Kidney (tissue), 14 donors: ENCODE measurements around the gene NIPBL. TPM values are rescaled to one million over a fixed set of nuclear protein-coding genes. Genes with fewer than 3 reads are reported as not detected.
A peak's percentile ranks its signal among the peaks of the same experiment; 100 is the strongest.

Experiments used
- DNase-seq, 5 donors: peaks; one replicate each; pipeline ENCODE4 v3.0.0-alpha.2; 2013 to 2020
- FAIRE-seq: peaks from 2 replicates; lab custom pipeline; 2012; peaks lifted over from hg19 to GRCh38; lab: Jason Lieb, UNC
- H3K27ac ChIP-seq, 2 donors: one replicate each; pipeline ENCODE4 v1.7.0; 2013; ENCODE audit warnings: low read depth in 2 of 2, low read length in 2 of 2, inconsistent platforms in 1 of 2
- H3K27me3 ChIP-seq: one replicate; pipeline ENCODE4 v1.7.1; 2013; ENCODE audit warnings: low read length, inconsistent platforms; ENCODE audit not compliant: control insufficient read depth, insufficient read depth
- H3K36me3 ChIP-seq, 3 donors: one replicate each; pipeline versions ENCODE4 v1.7.0 to v1.7.1; 2013; ENCODE audit warnings: low read length in 3 of 3, control low read depth in 1 of 3, inconsistent platforms in 1 of 3; ENCODE audit not compliant: insufficient read depth in 3 of 3, control insufficient read depth in 2 of 3
- H3K4me1 ChIP-seq, 3 donors: one replicate each; pipeline versions ENCODE4 v1.7.0 to v1.7.1; 2013; ENCODE audit warnings: low read length in 3 of 3, inconsistent platforms in 1 of 3, low read depth in 1 of 3; ENCODE audit not compliant: control insufficient read depth in 2 of 3, insufficient read depth in 2 of 3
- H3K4me3 ChIP-seq, 3 donors: one replicate each; pipeline versions ENCODE4 v1.7.0 to v1.8.1; 2013; ENCODE audit warnings: low read length in 3 of 3, control low read depth in 1 of 3, inconsistent platforms in 1 of 3
- H3K9ac ChIP-seq, 3 donors: one replicate each; pipeline versions ENCODE4 v1.7.0 to v1.7.1; 2013; ENCODE audit warnings: low read length in 3 of 3, control low read depth in 1 of 3, inconsistent platforms in 1 of 3
- H3K9me3 ChIP-seq, 3 donors: one replicate each; pipeline versions ENCODE4 v1.7.0 to v1.7.1; 2013; ENCODE audit warnings: low read length in 3 of 3, control low read depth in 1 of 3, inconsistent platforms in 1 of 3; ENCODE audit not compliant: control insufficient read depth in 2 of 3, insufficient read depth in 1 of 3
- CTCF ChIP-seq: IDR thresholded peaks from 3 replicates; pipeline ENCODE4 v1.5.1; 2012; ENCODE audit warnings: mild to moderate bottlenecking, moderate library complexity, borderline replicate concordance; ENCODE audit not compliant: insufficient read depth; ENCODE audit errors: extremely low read depth
- intact Hi-C: fragments of 100-400 bp; cut with DNase I; formaldehyde crosslinking; loops from one replicate; pipeline ENCODE4 v1.11.1; 2022
- polyA plus RNA-seq: library from polyadenylated mRNA; stranded (reverse); fragments of 350-450 nt; fragmentation: Illumina TruSeq; extraction: RNeasy Lipid Tissue Mini Kit (QIAGEN cat#74804); gene quantifications from one replicate; pipeline ENCODE4 v1.2.3, GENCODE V29; 2014; ENCODE audit warnings: low read depth, low replicate concordance; ENCODE audit not compliant: insufficient read depth
- total RNA-seq: library from RNA; stranded (reverse); fragmentation: NEBNext Ultra II Directional; extraction: Animal tissue kit (Norgen Biotek cat#: 25700); gene quantifications from one replicate; pipeline ENCODE4 v1.2.1, GENCODE V29; 2021
- donor health status: control.
- donor health status: control.
- donor health status: control.
- donor health status: control.
- donor health status: control.
- donor health status: DM: yes; HTN: yes; CAD: no.
- donor health status: Normal renal cell carcinoma (clear cell type).

NIPBL gene
- total and polyA plus RNA-seq, 2 donors from 2014 or later = 12.4 to 65.5 TPM

GRCh38 chr5:37043693-37044092 is 167.1 kb downstream of the NIPBL start:
- Histone ChIP-seq H3K9ac (no peak overlapping the region), H3K27ac (no peak overlapping the region), H3K27me3 (no peaks in the 10 kb centered on the region), H3K4me3 (no peak overlapping the region), H3K9me3 (no peaks in the 10 kb centered on the region), H3K36me3 (peaks cover 7 to 18% (median 12%) of the 10 kb centered on the region in 3 donors), H3K4me1 (no peaks in the 10 kb centered on the region)
- no peak for TF ChIP-seq CTCF
- DNase-seq (no peak), FAIRE-seq (no peak)
- intact Hi-C loops = no loop called here

GRCh38 chr5:37044120-37044519 is 167.6 kb downstream of the NIPBL start:
- Histone ChIP-seq H3K4me3 (no peak overlapping the region), H3K4me1 (no peaks in the 10 kb centered on the region), H3K36me3 (peaks cover 9 to 21% (median 10%) of the 10 kb centered on the region in 3 donors), H3K27ac (no peak overlapping the region), H3K27me3 (no peaks in the 10 kb centered on the region), H3K9me3 (no peaks in the 10 kb centered on the region), H3K9ac (no peak overlapping the region)
- DNase-seq (no peak), FAIRE-seq (no peak)
- TF ChIP-seq CTCF = no peak
- intact Hi-C loops = no loop called here

DNA sequence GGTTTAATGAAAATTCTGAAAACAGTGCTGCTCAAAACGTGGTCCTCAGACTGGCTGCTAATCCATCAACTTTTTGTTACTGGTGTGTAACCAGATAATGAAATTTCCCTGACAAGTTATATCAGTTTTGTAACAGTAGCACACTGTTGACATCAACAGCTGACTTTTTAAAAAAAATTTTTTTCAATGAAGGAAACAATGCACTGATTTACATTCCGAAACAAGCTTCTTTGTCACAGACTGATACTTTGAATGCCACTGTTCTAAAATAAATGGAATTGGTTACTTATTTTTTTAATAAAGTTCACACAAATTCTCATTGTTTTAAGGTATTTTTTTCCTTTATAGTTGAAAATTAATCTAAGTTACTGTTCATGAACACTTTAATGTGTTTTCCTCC is 169.1 kb downstream of the NIPBL start:
- FAIRE-seq = peak; percentile 15
- no peak overlapping the region for H3K27ac ChIP-seq
- peaks cover 9 to 27% (median 14%) of the 10 kb centered on the region in 3 donors for H3K36me3 ChIP-seq
- H3K4me3 ChIP-seq = no peak overlapping the region
- intact Hi-C loops = no loop called here
- DNase-seq = no peak
- no peaks in the 10 kb centered on the region for H3K9me3 ChIP-seq
- no peak for TF ChIP-seq CTCF
- no peaks in the 10 kb centered on the region for H3K4me1 ChIP-seq
- no peak overlapping the region for H3K9ac ChIP-seq
- no peaks in the 10 kb centered on the region for H3K27me3 ChIP-seq

DNA sequence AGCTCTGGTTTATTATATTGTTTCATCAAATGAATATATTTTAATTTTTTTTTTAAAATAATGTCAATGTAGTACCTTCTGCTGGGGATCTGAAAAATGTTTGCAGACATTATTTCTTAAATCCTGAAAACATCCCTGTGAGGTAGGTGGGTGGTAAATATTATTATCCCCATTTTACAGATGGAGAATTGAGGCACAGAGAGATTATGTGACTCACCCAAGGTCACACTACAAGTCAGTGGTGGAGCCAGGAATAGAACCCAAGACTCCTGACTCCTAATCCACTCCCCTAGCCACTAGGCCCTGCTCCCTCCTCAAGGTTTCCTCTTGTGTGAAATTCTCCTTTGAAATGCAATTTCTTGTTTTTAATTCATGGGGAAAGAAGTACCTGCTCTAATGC is 171.4 kb downstream of the NIPBL start:
- H3K36me3 ChIP-seq = peaks cover 9 to 41% (median 17%) of the 10 kb centered on the region in 3 donors
- no peak for DNase-seq
- no peaks in the 10 kb centered on the region for H3K4me1 ChIP-seq
- intact Hi-C loops = no loop called here
- H3K27me3 ChIP-seq = no peaks in the 10 kb centered on the region
- H3K27ac ChIP-seq = no peak overlapping the region
- no peak overlapping the region for H3K4me3 ChIP-seq
- no peak overlapping the region for H3K9ac ChIP-seq
- TF ChIP-seq CTCF = no peak
- no peak for FAIRE-seq
- no peaks in the 10 kb centered on the region for H3K9me3 ChIP-seq
